ENCODE data around the gene ELF1. TPM values are rescaled to one million over a fixed set of nuclear protein-coding genes. Genes with fewer than 3 reads are reported as not detected.
"Not testable (repeated sequence)": the region's sequence is repeated elsewhere in the genome, so short reads cannot be mapped to it uniquely, and the experiment has no call there.

The ELF1 gene
- polyA plus RNA-seq, 1 donor: 48.6 TPM

GRCh38 chr13:41048640-41049039, 29.5 kb upstream of the ELF1 start:
- DNase-seq: no peak

GRCh38 chr13:41042419-41042818, 23.3 kb upstream of the ELF1 start:
- DNase-seq: not testable (repeated sequence)

- no peak for DNase-seq
Observed at GRCh38 chr13:41040584-41041334, 21.6 kb upstream of the ELF1 start.

- no peak for DNase-seq
Observed at GRCh38 chr13:41039746-41040145, 20.6 kb upstream of the ELF1 start.

GRCh38 chr13:41036557-41036956, 17.4 kb upstream of the ELF1 start:
- DNase-seq: not testable (repeated sequence)

- no peak for DNase-seq
Observed at GRCh38 chr13:41034881-41035280, 15.8 kb upstream of the ELF1 start.

GRCh38 chr13:41034382-41034781, 15.3 kb upstream of the ELF1 start:
- no peak for DNase-seq

- no peak for DNase-seq
Observed at GRCh38 chr13:41032691-41033376, 13.7 kb upstream of the ELF1 start.

GRCh38 chr13:41029629-41030028, 10.5 kb upstream of the ELF1 start:
- DNase-seq: no peak

GRCh38 chr13:41028051-41028450, 8.9 kb upstream of the ELF1 start:
- no peak for DNase-seq

GRCh38 chr13:41026788-41027187, 7.7 kb upstream of the ELF1 start:
- no peak for DNase-seq

- no peak for DNase-seq
Observed at GRCh38 chr13:41025518-41025917, 6.4 kb upstream of the ELF1 start.

GRCh38 chr13:41019578-41020347, 647 bp upstream of the ELF1 start:
- DNase-seq: no peak

GRCh38 chr13:41018602-41018948, 541 bp downstream of the ELF1 start:
- no peak for DNase-seq

GRCh38 chr13:41017817-41018601, 1.1 kb downstream of the ELF1 start:
- no peak for DNase-seq

GRCh38 chr13:41017159-41017558, 2.0 kb downstream of the ELF1 start:
- DNase-seq: no peak

GRCh38 chr13:41015920-41016319, 3.2 kb downstream of the ELF1 start:
- no peak for DNase-seq

GRCh38 chr13:41013835-41014234, 5.3 kb downstream of the ELF1 start:
- no peak for DNase-seq

GRCh38 chr13:41012536-41012935, 6.6 kb downstream of the ELF1 start:
- DNase-seq: no peak

GRCh38 chr13:41011382-41011956, 7.6 kb downstream of the ELF1 start:
- DNase-seq: no peak

- DNase-seq: no peak
Observed at GRCh38 chr13:41008349-41008980, 10.7 kb downstream of the ELF1 start.

Measured in left kidney (tissue), 2 donors.